ENCODE measurements around the gene SH3RF3. TPM values are rescaled to one million over a fixed set of nuclear protein-coding genes. Genes with fewer than 3 reads are reported as not detected.

SH3RF3 gene
- total RNA-seq, 1 donor from 2014 or later, result 6.3 TPM

DNA sequence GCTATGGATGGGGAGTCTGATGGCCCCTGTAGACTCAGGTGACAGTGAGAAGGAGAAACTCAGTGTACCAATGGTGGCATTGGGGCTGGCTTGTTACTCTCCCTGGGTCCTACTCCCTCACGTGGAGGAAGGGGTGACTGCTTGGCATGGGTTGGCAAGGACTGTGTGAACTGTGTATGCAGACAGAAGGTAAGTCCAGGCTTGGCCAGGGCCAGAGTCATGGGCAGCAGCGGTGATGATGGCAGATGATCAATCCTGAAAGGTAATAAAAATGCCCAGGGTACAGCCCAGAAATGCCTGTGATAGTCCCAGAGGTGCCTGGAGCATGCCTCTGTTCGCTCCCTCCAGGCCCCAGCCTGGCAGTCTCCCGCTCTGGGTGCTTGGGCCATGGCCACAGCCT lies 153.9 kb downstream of the SH3RF3 start:
- no peak for DNase-seq (ENCODE audit: low read depth, low spot score)

- DNase-seq (ENCODE audit: low read depth, low spot score), result no peak
Measured at GRCh38 chr2:109284826-109285225, 155.8 kb downstream of the SH3RF3 start.

DNA sequence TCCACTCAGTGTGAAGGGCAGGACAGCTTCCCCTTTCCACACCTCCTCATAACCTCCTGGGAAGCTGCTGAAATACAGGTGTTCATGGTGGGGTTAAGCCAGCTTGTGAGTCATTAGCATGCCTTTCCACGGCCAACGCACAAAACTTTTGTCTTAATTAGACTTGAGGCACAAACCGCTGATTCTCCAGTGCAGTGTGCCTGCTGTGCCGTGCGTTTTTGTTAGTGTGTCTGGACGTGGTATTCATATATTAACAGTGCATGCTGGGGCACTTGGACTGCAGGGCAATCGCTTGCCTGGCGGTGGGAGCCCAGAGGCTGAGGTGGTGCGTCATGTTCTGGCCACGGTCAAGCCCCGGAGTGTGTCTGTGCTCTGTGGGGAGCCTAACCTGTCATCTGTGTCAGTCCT lies 156.2 kb downstream of the SH3RF3 start:
- DNase-seq (ENCODE audit: low read depth, low spot score), result no peak

DNA sequence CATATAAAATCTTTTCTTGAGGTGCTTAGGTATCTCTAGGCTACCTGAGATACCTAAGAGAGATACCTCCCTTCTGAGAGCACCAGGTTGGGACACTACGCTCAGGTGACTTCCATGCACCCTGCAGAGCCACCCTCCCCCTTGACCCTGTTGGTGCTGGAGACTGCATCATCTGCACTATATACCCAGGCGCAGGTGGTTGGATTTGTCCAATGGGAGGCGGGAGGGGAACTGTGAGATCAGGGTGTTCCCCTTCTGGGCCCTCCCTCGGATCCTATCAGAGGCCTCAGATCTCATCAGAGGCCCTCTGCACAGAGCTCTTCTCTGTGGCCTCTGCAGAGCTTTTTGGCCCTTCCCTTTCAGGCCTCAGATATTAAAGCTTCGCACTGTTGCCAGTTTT lies 158.4 kb downstream of the SH3RF3 start:
- DNase-seq (ENCODE audit: low read depth, low spot score), result no peak

- no peak for DNase-seq (ENCODE audit: low read depth, low spot score)
Measured at GRCh38 chr2:109287838-109288237, 158.8 kb downstream of the SH3RF3 start.

GRCh38 chr2:109288544-109289368 lies 159.8 kb downstream of the SH3RF3 start:
- no peak for DNase-seq (ENCODE audit: low read depth, low spot score)

- no peak for DNase-seq (ENCODE audit: low read depth, low spot score)
Measured at GRCh38 chr2:109289504-109290222, 160.7 kb downstream of the SH3RF3 start.

DNA sequence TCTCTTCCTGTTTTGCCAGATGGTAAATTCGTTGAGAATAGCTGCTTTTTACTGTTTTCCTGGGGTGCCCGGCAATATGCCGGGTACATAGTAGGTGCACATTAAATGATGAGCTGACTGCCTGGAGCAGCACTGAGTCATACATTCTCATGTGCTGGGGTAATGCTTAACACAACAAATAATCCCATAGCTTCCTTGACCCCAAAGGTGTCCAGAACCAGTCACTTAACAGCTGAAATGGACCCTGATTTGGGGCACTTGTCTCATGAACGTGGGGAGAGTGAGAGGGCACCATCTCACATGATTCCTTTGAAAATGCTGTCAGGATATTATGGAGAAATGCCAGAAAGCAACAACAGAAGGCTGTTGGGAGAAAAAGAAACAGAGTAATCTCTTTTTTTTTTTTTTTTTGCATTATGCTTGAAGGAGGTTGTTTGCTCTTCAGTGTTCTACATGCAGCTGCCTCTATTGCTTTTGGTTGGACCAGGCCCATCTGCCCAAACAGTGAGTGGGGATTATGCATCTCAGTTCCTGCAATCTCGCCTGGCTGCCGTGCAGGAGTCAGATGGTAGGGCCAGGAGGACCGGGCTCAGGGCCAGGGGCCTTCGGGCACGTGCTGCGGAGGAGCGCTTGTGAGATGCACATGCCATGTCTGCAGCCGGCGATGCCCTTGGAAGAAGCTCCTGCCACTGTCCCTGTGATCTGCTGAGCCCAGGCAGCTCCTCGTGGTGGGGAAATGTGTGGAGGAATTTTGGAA lies 162.1 kb downstream of the SH3RF3 start:
- DNase-seq (ENCODE audit: low read depth, low spot score), result no peak

- no peak for DNase-seq (ENCODE audit: low read depth, low spot score)
Measured at GRCh38 chr2:109292386-109292785, 163.4 kb downstream of the SH3RF3 start.

DNA sequence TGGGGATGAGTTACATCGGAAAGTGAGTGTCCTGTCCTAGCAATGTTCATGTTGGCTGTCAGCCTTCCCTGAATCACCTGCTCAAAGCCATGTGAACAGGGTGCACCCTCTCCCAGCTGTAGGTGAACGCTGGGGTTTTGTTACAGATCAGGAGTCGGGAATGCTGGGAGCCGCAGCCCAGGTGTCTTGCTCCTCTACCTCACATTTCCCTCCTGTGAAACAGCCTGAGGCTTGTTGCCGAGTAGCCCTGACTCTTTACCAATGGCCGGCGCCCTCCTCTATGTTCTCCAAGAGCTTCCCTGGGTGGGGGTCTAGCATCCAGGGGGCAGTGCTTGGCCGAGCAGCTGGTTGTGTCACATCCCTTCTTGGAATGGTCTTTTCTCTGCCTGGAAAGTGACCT lies 164.7 kb downstream of the SH3RF3 start:
- no peak for DNase-seq (ENCODE audit: low read depth, low spot score)

- DNase-seq (ENCODE audit: low read depth, low spot score), result no peak
Measured at GRCh38 chr2:109294523-109294922, 165.5 kb downstream of the SH3RF3 start.

DNA sequence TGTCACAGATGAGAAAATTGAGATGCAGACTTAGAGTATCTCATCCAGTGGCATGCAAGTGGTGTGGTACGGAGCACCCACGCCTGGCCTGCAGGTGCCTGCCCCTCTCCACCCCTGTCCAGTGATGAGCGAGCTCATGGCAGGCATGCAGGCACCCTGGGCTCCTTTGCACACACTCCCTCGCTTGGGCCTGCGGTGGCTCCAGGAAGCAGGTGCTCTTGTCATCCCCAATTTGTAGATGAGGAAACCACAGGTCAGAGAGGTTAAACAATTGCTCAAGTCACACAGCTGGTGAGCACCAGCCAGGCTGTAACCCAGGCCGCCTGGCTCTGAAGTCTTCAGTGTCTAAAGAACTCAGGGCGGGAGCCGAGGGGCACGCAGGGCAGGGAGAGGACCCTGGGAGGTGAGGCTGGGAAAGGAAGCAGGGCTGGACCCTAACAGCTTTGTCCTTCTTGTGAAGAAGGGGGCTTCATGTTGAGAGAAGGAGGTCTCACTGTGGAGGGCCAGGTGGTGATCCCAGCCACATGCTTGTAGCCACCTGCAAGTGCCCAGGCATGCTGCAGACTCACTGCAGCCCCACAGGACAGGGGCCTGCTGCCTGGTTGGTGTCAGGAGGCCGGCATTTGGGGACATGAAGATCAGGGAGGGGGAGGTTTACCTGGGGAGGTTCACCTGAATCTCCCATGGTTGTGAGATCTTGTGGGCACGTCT lies 166.2 kb downstream of the SH3RF3 start:
- no peak for DNase-seq (ENCODE audit: low read depth, low spot score)

GRCh38 chr2:109295781-109296117 lies 166.7 kb downstream of the SH3RF3 start:
- DNase-seq (ENCODE audit: low read depth, low spot score), result no peak

DNA sequence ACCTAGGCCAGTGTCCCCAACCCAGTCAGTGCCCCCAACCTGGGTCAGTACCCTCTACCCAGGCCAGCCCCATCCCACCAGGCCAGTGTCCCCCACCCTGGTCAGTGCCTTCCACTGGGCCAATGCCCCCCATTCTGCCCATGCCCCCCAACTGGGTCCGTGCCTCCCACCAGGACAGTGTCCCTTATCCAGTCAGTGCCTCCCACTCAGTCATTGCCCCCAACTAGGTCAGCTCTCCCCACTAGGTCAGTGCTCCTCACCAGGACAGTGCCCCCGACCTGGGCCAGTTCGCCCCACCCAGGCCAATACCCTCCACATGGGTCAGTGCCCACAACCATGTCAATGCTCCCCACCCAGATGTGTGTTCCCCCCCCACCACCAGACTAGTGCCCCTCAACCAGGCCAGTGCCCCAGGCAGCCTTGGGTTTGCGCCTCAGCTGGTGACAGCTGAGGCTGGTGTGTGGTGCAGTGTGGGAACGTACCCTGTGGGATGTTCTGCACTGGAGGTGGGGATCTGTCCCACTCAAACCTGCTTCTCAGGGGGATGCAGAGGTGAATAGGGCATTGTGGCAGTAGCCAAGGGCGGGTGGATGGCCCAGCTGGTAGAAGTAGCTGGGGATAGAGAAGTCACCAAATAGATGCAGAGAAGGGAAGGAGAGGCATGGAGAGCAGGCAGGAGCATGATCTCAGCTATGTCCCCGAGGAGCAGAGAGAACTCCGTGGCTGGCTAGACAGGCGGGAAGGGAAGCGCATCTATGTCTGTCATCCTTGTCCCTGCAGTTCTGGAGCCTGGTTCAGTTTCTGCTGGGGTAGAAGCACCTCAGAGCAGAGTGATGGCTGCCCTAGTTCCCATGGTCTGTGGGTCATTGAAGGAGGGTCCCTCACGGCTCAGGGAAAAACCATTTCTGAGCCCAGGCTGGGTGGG lies 168.8 kb downstream of the SH3RF3 start:
- DNase-seq (ENCODE audit: low read depth, low spot score), result no peak

GRCh38 chr2:109298851-109299250 lies 169.8 kb downstream of the SH3RF3 start:
- DNase-seq (ENCODE audit: low read depth, low spot score), result no peak

- no peak for DNase-seq (ENCODE audit: low read depth, low spot score)
Measured at GRCh38 chr2:109299536-109299935, 170.5 kb downstream of the SH3RF3 start.

- no peak for DNase-seq (ENCODE audit: low read depth, low spot score)
Measured at GRCh38 chr2:109300582-109300981, 171.6 kb downstream of the SH3RF3 start.

- DNase-seq (ENCODE audit: low read depth, low spot score), result no peak
Measured at GRCh38 chr2:109301746-109302145, 172.7 kb downstream of the SH3RF3 start.

DNA sequence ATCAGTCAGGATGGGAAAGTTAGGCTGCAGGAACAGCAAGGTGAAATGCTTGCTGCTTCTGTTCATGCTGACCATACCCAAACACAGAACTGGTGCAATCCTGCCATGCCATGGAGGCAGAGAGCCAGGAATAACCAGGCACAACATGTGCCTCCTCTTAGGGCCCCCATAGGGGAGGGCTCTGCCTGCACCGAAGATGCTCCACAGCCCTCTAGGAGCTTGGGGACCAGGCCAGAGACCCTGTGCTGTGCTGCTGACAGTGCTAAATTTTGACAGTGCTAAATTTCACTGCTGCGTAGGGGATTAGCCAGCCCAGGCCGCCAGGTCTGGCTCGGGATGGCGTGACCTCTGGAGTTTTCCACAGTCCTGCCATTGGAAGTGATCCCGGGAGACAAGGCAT lies 173.3 kb downstream of the SH3RF3 start:
- no peak for DNase-seq (ENCODE audit: low read depth, low spot score)

- no peak for DNase-seq (ENCODE audit: low read depth, low spot score)
Measured at GRCh38 chr2:109304242-109304641, 175.2 kb downstream of the SH3RF3 start.

Data from pulmonary artery endothelial cell (primary cell).